Endothelial cell of umbilical vein (primary cell): Measurements from ENCODE around the gene DNTT. TPM values are rescaled to one million over a fixed set of nuclear protein-coding genes. Genes with fewer than 3 reads are reported as not detected.

Source experiments
- BruUV-seq: library from RNA; stranded (reverse); fragments of 400-500 nt; replicated peaks from 2 replicates; lab custom pipeline; 2021; lab: Mats Ljungman, UMichigan
- CTCF ChIA-PET: fragments of 300-600, 350-600 bp; sonication (Branson Sonifier 250); formaldehyde crosslinking; loops from one replicate; lab custom pipeline; 2021; ENCODE audit warnings: antibody characterized with exemption, inconsistent platforms; lab: Charles Lee
- POLR2A ChIA-PET: fragments of 300-600, 350-600 bp; sonication (Branson Sonifier 250); formaldehyde crosslinking; loops from one replicate; lab custom pipeline; 2021; ENCODE audit warnings: antibody characterized with exemption, inconsistent platforms; lab: Charles Lee
- DNase-seq: peaks from one replicate; pipeline ENCODE4 v3.0.0-alpha.2; 2011; ENCODE audit warnings: low read depth, low spot score
- FAIRE-seq: peaks from 2 replicates; lab custom pipeline; 2011; peaks lifted over from hg19 to GRCh38; lab: Jason Lieb, UNC
- H2AFZ ChIP-seq: 2 replicates; pipeline ENCODE4 v1.6.0; 2012; ENCODE audit warnings: low read depth, low read length, control low read depth, inconsistent platforms
- H3K27ac ChIP-seq: 2 replicates; pipeline ENCODE4 v1.5.1; 2011; ENCODE audit warnings: low read depth, mild to moderate bottlenecking, control low read depth, low read length, moderate library complexity; ENCODE audit not compliant: insufficient read depth
- H3K27me3 ChIP-seq, 2 experiments: 2 replicates each; pipeline versions ENCODE4 v1.6.0 to v1.6.1; 2011; ENCODE audit warnings: low read length in 2 of 2, mixed read lengths in 1 of 2; ENCODE audit not compliant: control insufficient read depth in 2 of 2, insufficient read depth in 2 of 2
- H3K36me3 ChIP-seq, 2 experiments: 2 replicates in 1 of 2; 3 replicates in 1 of 2; pipeline ENCODE4 v1.5.1; 2011; ENCODE audit warnings: low read length in 2 of 2, mild to moderate bottlenecking in 1 of 2, moderate library complexity in 1 of 2; ENCODE audit not compliant: control insufficient read depth in 2 of 2, insufficient read depth in 2 of 2; ENCODE audit errors: extremely low read depth in 1 of 2
- H3K4me1 ChIP-seq: 3 replicates; pipeline ENCODE4 v1.5.1; 2011; ENCODE audit warnings: mild to moderate bottlenecking, low read length; ENCODE audit not compliant: control insufficient read depth, insufficient read depth; ENCODE audit errors: extremely low read depth
- H3K4me2 ChIP-seq: 2 replicates; pipeline ENCODE4 v1.6.1; 2011; ENCODE audit warnings: low read length, control low read depth, mixed read lengths; ENCODE audit not compliant: insufficient read depth
- H3K4me3 ChIP-seq, 3 experiments: fragments of 200-600 bp in 1 of 3; sonication (generic), shearing (Covaris generic) in 1 of 3; replicated peaks in 1 of 3; 2 replicates each; pipeline ENCODE4 v1.5.1; 2011 to 2016; ENCODE audit warnings: control low read depth in 3 of 3, low read length in 3 of 3, mild to moderate bottlenecking in 2 of 3, inconsistent platforms in 1 of 3, low read depth in 1 of 3, moderate library complexity in 1 of 3; ENCODE audit not compliant: insufficient read depth in 1 of 3
- H3K79me2 ChIP-seq: 2 replicates; pipeline ENCODE4 v1.6.0; 2012; ENCODE audit warnings: low read length, inconsistent platforms; ENCODE audit not compliant: control insufficient read depth, insufficient read depth
- H3K9ac ChIP-seq: replicated peaks from 2 replicates; pipeline ENCODE3; 2011; ENCODE audit warnings: low read length, control low read depth; ENCODE audit not compliant: insufficient read depth; ENCODE audit errors: extremely low read depth
- H3K9me1 ChIP-seq: replicated peaks from 3 replicates; pipeline ENCODE4 v1.6.0; 2011; ENCODE audit warnings: mild to moderate bottlenecking, low read length; ENCODE audit not compliant: control insufficient read depth, insufficient read depth; ENCODE audit errors: extremely low read depth
- H3K9me3 ChIP-seq: replicated peaks from 2 replicates; pipeline ENCODE4 v1.5.1; 2012; ENCODE audit warnings: low read length, inconsistent platforms; ENCODE audit not compliant: control insufficient read depth, insufficient read depth
- H4K20me1 ChIP-seq: replicated peaks from 2 replicates; pipeline ENCODE3; 2011; ENCODE audit warnings: mild to moderate bottlenecking, low read length; ENCODE audit not compliant: control insufficient read depth, insufficient read depth; ENCODE audit errors: extremely low read depth
- EZH2 ChIP-seq: IDR thresholded peaks from 2 replicates; pipeline ENCODE4 v1.6.1; 2012; ENCODE audit warnings: borderline replicate concordance, low read depth, mild to moderate bottlenecking, moderate library complexity, low read length, inconsistent platforms; ENCODE audit not compliant: severe bottlenecking
- FOS ChIP-seq: IDR thresholded peaks from 2 replicates; pipeline ENCODE4 v1.6.1; 2011; ENCODE audit warnings: mild to moderate bottlenecking, low read length, moderate library complexity, borderline replicate concordance; ENCODE audit not compliant: insufficient read depth
- GATA2 ChIP-seq: IDR thresholded peaks from 2 replicates; pipeline ENCODE4 v1.7.0; 2011; ENCODE audit warnings: low read depth, mild to moderate bottlenecking, moderate library complexity, mixed read lengths, low read length; ENCODE audit not compliant: insufficient read length, insufficient read depth
- JUN ChIP-seq: IDR thresholded peaks from 2 replicates; pipeline ENCODE4 v1.6.1; 2011; ENCODE audit warnings: borderline replicate concordance, low read depth; ENCODE audit not compliant: insufficient read length, insufficient read depth
- MYC ChIP-seq: IDR thresholded peaks from one replicate; pipeline ENCODE4 v1.6.1; 2011; ENCODE audit warnings: mild to moderate bottlenecking, low read depth, low read length
- POLR2A ChIP-seq: IDR thresholded peaks from 2 replicates; pipeline ENCODE4 v1.6.1; 2012; ENCODE audit warnings: low read depth, mild to moderate bottlenecking, control low read depth, low read length
- POLR2AphosphoS5 ChIP-seq: IDR thresholded peaks from 2 replicates; pipeline ENCODE4 v1.6.1; 2012; ENCODE audit warnings: low read depth, mild to moderate bottlenecking, control low read depth, low read length, moderate library complexity; ENCODE audit not compliant: insufficient read depth
- dilution Hi-C: fragments of 300-500 bp; cut with MboI; formaldehyde crosslinking; loops from one replicate; pipeline ENCODE4 v1.15.0; 2019; ENCODE audit warnings: low sequenced_read_pairs; ENCODE audit not compliant: extremely low pct_ligation_motif_present
- intact Hi-C: fragments of 100-400 bp; cut with micrococcal nuclease; formaldehyde crosslinking; loops from one replicate; pipeline ENCODE4 v1.10.0; 2022
- polyA plus RNA-seq, 4 experiments: library from polyadenylated mRNA; depleted of rRNA in 3 of 4; stranded (reverse) in 3 of 4; unstranded in 1 of 4; fragments of >200 nt; gene quantifications; 2 replicates each; pipeline versions ENCODE4 v1.2.1 to v1.2.3, GENCODE V29; 2011 to 2012; ENCODE audit warnings: missing spikeins in 1 of 4
- total RNA-seq: library from RNA; stranded (reverse); gene quantifications from 2 replicates; pipeline ENCODE4 v1.2.3, GENCODE V29; 2021
- TF ChIP-seq, protein P1 (sequence below), 2 donors: IDR thresholded peaks; 1 replicate in 1 of 2; 2 replicates in 1 of 2; pipeline ENCODE4 v1.5.1; 2011; ENCODE audit warnings: low read length in 2 of 2, mild to moderate bottlenecking in 2 of 2, moderate library complexity in 2 of 2, control low read depth in 1 of 2, inconsistent platforms in 1 of 2, low read depth in 1 of 2; ENCODE audit not compliant: insufficient read depth in 1 of 2; ENCODE audit errors: extremely low read depth in 1 of 2
- TF ChIP-seq, protein P2 (sequence below): IDR thresholded peaks from 2 replicates; pipeline ENCODE4 v1.6.1; 2011; ENCODE audit not compliant: insufficient read depth, insufficient read length

Gene DNTT
- total and polyA plus RNA-seq, 2 donors (not counting 3 experiments of a cell fraction or from before 2014, with no cell fraction given), result not detected

DNA sequence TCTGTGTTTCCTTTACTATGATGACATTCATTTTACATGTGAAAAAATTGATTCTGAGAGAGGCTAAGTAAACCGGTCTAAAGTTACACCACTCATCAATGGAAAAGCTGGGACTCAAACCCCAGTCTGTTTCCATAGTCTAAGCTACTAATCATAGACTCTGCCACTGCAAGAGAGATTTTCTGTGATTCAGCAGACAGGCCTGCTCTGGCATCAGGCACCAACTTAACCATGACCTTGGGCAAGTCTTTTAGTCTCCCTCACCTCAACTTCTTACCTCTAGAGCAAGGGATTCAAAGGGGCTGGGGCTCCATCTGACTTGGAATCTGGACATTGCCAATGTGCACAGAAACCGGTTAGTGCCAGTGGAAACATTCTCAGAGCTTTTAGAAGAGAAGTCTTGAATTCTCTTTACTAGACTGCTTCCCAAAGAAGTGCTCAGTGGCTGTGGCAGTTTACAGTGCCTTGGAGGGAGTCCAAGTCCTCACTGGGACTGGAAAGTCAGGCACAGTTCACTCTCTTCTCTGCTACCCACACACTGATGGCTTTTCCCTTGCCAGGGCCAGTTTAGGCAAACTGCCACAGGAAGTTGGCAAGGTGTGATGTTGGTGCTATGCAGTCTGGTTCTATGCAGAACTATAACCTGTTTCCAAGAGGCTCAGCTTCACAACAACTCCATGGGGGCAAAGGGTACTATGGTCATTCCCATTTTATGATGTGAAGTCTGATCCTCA lies 28.4 kb upstream of the DNTT start:
- no peak overlapping the region for H3K4me3 ChIP-seq
- intact Hi-C loops (no loop called here), dilution Hi-C loops (no loop called here)
- FAIRE-seq, result no peak
- H2AFZ ChIP-seq, result no peak overlapping the region
- no peaks in the 10 kb centered on the region for H3K36me3 ChIP-seq
- no peak overlapping the region for H3K27ac ChIP-seq
- no peaks in the 10 kb centered on the region for H4K20me1 ChIP-seq
- H3K27me3 ChIP-seq, result peaks cover 0 to 2% of the 10 kb centered on the region in 2 experiments
- no peaks in the 10 kb centered on the region for H3K4me1 ChIP-seq
- TF ChIP-seq, protein P1, sequence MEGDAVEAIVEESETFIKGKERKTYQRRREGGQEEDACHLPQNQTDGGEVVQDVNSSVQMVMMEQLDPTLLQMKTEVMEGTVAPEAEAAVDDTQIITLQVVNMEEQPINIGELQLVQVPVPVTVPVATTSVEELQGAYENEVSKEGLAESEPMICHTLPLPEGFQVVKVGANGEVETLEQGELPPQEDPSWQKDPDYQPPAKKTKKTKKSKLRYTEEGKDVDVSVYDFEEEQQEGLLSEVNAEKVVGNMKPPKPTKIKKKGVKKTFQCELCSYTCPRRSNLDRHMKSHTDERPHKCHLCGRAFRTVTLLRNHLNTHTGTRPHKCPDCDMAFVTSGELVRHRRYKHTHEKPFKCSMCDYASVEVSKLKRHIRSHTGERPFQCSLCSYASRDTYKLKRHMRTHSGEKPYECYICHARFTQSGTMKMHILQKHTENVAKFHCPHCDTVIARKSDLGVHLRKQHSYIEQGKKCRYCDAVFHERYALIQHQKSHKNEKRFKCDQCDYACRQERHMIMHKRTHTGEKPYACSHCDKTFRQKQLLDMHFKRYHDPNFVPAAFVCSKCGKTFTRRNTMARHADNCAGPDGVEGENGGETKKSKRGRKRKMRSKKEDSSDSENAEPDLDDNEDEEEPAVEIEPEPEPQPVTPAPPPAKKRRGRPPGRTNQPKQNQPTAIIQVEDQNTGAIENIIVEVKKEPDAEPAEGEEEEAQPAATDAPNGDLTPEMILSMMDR (IDR thresholded peaks at IDR 0.05; ENCODE audit: extremely low read depth in 1 of 2, insufficient read depth in 1 of 2, low read depth in 1 of 2, low read length in 2 of 2), result no peak
- TF ChIP-seq FOS, result no peak
- TF ChIP-seq MYC, result no peak
- TF ChIP-seq POLR2A, result no peak
- TF ChIP-seq JUN, result no peak
- no peak for TF ChIP-seq EZH2
- TF ChIP-seq POLR2AphosphoS5, result no peak
- TF ChIP-seq, protein P2, sequence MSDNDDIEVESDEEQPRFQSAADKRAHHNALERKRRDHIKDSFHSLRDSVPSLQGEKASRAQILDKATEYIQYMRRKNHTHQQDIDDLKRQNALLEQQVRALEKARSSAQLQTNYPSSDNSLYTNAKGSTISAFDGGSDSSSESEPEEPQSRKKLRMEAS, result no peak
- TF ChIP-seq GATA2, result no peak
- no peak overlapping the region for H3K9ac ChIP-seq
- H3K9me3 ChIP-seq, result no peaks in the 10 kb centered on the region
- H3K4me2 ChIP-seq, result no peak overlapping the region
- H3K79me2 ChIP-seq, result no peaks in the 10 kb centered on the region
- BruUV-seq, result no TSS peak
- ChIA-PET POLR2A (no interaction called here), CTCF (interaction anchor here (1.1 kb wide), 1 partner anchor 259 kb away, joined by 5 read pairs; no protein-coding TSS in a partner anchor)
- no peaks in the 10 kb centered on the region for H3K9me1 ChIP-seq
- DNase-seq, result no peak
